ENCODE measurements around the gene VSIG10. TPM values are rescaled to one million over a fixed set of nuclear protein-coding genes. Genes with fewer than 3 reads are reported as not detected.
A peak's percentile ranks its signal among the peaks of the same experiment; 100 is the strongest.

The VSIG10 gene
- total and polyA plus RNA-seq, 2 of the 13 experiments (the other 11 are each of a cell fraction or from before 2014, with no cell fraction given): 25.6 to 42.5 TPM

DNA sequence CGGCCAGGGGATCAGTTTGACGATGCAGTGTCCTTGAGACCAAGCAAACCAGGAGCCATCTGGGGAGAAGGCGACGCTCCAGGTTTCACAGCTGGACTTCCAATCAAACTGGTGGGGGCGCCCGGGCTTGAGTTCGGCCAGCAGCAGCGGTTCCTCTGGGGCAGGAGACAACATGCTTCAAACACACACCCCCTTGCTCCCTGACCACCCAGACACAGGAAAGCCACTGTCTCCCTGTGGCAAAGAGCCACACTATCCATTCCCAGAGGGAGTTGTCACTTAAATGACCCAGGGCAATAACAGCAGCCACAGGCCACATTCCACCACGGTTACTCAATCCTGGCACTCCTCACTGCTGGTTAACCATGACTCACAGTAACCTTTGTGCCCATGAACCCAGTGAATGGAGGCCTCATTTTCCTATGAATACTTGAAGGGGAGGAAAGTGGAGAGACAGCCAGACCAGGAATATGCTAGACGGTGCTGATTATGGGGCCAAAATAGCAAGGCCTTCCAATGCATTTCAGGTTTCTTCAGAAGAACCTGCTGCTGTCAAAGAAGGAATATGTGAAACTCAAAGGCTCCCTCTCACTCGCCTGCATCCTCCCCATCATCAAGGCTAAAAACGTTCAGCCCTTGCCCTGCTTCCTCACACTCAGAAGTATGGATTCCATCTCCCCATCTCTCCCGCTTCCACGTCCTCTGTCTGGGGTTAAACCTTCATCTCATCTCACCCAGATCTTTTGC is 51.3 kb downstream of the VSIG10 start (continued):
- TF ChIP-seq EEA1 (CRISPR knock-in tag; IDR thresholded peaks at IDR 0.05; ENCODE audit: borderline replicate concordance) (no peak), FOXC1 (CRISPR knock-in tag; IDR thresholded peaks at IDR 0.05; ENCODE audit: borderline replicate concordance) (no peak; the same call in 1 of the 2 replicates), NFYB (CRISPR knock-in tag; IDR thresholded peaks at IDR 0.05) (no peak), NBN (conservative IDR thresholded peaks at IDR 0.05) (no peak), ZFP37 (CRISPR knock-in tag; IDR thresholded peaks at IDR 0.05; ENCODE audit: borderline replicate concordance) (0 out of 2 replicates have a peak, but pooled peaks have one; percentile 83), RBAK (CRISPR knock-in tag; IDR thresholded peaks at IDR 0.05) (no peak), ZNF782 (CRISPR knock-in tag; IDR thresholded peaks at IDR 0.05; ENCODE audit: borderline replicate concordance) (no peak), ZNF614 (CRISPR knock-in tag; IDR thresholded peaks at IDR 0.05; ENCODE audit: borderline replicate concordance) (peak; percentile 96), HOXA9 (CRISPR knock-in tag; IDR thresholded peaks at IDR 0.05; ENCODE audit: borderline replicate concordance) (no peak), SRY (CRISPR knock-in tag; IDR thresholded peaks at IDR 0.05) (no peak), ZNF75D (CRISPR knock-in tag; IDR thresholded peaks at IDR 0.05; ENCODE audit: borderline replicate concordance) (no peak), ZIK1 (CRISPR knock-in tag; IDR thresholded peaks at IDR 0.05; ENCODE audit: borderline replicate concordance, low read depth) (no peak), SNAI1 (CRISPR knock-in tag; IDR thresholded peaks at IDR 0.05; ENCODE audit: borderline replicate concordance) (no peak), SRSF4 (IDR thresholded peaks at IDR 0.05; ENCODE audit: low read depth, low read length, poor library complexity, severe bottlenecking) (no peak), TBL1XR1 (IDR thresholded peaks at IDR 0.05; ENCODE audit: borderline replicate concordance, low read length, partially characterized antibody) (peak; percentile 98)
- TF ChIP-seq, protein P1, sequence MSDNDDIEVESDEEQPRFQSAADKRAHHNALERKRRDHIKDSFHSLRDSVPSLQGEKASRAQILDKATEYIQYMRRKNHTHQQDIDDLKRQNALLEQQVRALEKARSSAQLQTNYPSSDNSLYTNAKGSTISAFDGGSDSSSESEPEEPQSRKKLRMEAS (IDR thresholded peaks at IDR 0.05): peak; percentile 75
- TF ChIP-seq, protein P2, sequence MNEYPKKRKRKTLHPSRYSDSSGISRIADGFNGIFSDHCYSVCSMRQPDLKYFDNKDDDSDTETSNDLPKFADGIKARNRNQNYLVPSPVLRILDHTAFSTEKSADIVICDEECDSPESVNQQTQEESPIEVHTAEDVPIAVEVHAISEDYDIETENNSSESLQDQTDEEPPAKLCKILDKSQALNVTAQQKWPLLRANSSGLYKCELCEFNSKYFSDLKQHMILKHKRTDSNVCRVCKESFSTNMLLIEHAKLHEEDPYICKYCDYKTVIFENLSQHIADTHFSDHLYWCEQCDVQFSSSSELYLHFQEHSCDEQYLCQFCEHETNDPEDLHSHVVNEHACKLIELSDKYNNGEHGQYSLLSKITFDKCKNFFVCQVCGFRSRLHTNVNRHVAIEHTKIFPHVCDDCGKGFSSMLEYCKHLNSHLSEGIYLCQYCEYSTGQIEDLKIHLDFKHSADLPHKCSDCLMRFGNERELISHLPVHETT (CRISPR knock-in tag; conservative IDR thresholded peaks at IDR 0.05): 0 out of 2 replicates have a peak, but pooled peaks have one; percentile 35
- TF ChIP-seq, protein P3, sequence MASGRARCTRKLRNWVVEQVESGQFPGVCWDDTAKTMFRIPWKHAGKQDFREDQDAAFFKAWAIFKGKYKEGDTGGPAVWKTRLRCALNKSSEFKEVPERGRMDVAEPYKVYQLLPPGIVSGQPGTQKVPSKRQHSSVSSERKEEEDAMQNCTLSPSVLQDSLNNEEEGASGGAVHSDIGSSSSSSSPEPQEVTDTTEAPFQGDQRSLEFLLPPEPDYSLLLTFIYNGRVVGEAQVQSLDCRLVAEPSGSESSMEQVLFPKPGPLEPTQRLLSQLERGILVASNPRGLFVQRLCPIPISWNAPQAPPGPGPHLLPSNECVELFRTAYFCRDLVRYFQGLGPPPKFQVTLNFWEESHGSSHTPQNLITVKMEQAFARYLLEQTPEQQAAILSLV (CRISPR knock-in tag; IDR thresholded peaks at IDR 0.05; ENCODE audit: borderline replicate concordance): no peak
- TF ChIP-seq, protein P4, sequence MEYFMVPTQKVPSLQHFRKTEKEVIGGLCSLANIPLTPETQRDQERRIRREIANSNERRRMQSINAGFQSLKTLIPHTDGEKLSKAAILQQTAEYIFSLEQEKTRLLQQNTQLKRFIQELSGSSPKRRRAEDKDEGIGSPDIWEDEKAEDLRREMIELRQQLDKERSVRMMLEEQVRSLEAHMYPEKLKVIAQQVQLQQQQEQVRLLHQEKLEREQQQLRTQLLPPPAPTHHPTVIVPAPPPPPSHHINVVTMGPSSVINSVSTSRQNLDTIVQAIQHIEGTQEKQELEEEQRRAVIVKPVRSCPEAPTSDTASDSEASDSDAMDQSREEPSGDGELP (IDR thresholded peaks at IDR 0.05; ENCODE audit: borderline replicate concordance, low read depth): peak; percentile 80
- TF ChIP-seq, protein P5, sequence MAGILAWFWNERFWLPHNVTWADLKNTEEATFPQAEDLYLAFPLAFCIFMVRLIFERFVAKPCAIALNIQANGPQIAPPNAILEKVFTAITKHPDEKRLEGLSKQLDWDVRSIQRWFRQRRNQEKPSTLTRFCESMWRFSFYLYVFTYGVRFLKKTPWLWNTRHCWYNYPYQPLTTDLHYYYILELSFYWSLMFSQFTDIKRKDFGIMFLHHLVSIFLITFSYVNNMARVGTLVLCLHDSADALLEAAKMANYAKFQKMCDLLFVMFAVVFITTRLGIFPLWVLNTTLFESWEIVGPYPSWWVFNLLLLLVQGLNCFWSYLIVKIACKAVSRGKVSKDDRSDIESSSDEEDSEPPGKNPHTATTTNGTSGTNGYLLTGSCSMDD (CRISPR knock-in tag; IDR thresholded peaks at IDR 0.05): no peak
- TF ChIP-seq, protein P6, sequence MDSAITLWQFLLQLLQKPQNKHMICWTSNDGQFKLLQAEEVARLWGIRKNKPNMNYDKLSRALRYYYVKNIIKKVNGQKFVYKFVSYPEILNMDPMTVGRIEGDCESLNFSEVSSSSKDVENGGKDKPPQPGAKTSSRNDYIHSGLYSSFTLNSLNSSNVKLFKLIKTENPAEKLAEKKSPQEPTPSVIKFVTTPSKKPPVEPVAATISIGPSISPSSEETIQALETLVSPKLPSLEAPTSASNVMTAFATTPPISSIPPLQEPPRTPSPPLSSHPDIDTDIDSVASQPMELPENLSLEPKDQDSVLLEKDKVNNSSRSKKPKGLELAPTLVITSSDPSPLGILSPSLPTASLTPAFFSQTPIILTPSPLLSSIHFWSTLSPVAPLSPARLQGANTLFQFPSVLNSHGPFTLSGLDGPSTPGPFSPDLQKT (CRISPR knock-in tag; IDR thresholded peaks at IDR 0.05; ENCODE audit: borderline replicate concordance): no peak
- TF ChIP-seq, protein P7, sequence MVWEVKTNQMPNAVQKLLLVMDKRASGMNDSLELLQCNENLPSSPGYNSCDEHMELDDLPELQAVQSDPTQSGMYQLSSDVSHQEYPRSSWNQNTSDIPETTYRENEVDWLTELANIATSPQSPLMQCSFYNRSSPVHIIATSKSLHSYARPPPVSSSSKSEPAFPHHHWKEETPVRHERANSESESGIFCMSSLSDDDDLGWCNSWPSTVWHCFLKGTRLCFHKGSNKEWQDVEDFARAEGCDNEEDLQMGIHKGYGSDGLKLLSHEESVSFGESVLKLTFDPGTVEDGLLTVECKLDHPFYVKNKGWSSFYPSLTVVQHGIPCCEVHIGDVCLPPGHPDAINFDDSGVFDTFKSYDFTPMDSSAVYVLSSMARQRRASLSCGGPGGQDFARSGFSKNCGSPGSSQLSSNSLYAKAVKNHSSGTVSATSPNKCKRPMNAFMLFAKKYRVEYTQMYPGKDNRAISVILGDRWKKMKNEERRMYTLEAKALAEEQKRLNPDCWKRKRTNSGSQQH (CRISPR knock-in tag; IDR thresholded peaks at IDR 0.05; ENCODE audit: low read depth): peak; percentile 89
